ENCODE measurements around the gene TSPAN18. TPM values are rescaled to one million over a fixed set of nuclear protein-coding genes. Genes with fewer than 3 reads are reported as not detected.

The TSPAN18 gene
- total RNA-seq (2014; rRNA removed; shearing (Covaris generic)), result 11.6 and 13.3 TPM in 2 replicates

GRCh38 chr11:44726283-44727113, at the start of gene TSPAN18:
Gene TSPAN18 (plus strand): TSS chr11:44726962. CDS start chr11:44906417, 179,455 bp downstream.
- in situ Hi-C loops (cut with HindIII; ENCODE audit: low sequenced_read_pairs), result loop anchor here (5.0 kb wide), 1 partner anchor 166 kb away; no protein-coding TSS in a partner anchor
- no peak for DNase-seq (ENCODE audit: low spot score)

- in situ Hi-C loops (cut with HindIII; ENCODE audit: low sequenced_read_pairs), result no loop called here
- no peak for DNase-seq (ENCODE audit: low spot score)
Measured at GRCh38 chr11:44680982-44681597, 45.7 kb upstream of the TSPAN18 start.

GRCh38 chr11:44681698-44682097, 45.1 kb upstream of the TSPAN18 start:
- in situ Hi-C loops (cut with HindIII; ENCODE audit: low sequenced_read_pairs), result no loop called here

GRCh38 chr11:44684859-44685281, 41.9 kb upstream of the TSPAN18 start:
- in situ Hi-C loops (cut with HindIII; ENCODE audit: low sequenced_read_pairs), result no loop called here
- DNase-seq (ENCODE audit: low spot score), result no peak

More at GRCh38 chr11:44681698-44682097, 45.1 kb upstream of the TSPAN18 start:
- no peak for DNase-seq (ENCODE audit: low spot score)

GRCh38 chr11:44687388-44687787, 39.4 kb upstream of the TSPAN18 start:
- in situ Hi-C loops (cut with HindIII; ENCODE audit: low sequenced_read_pairs), result no loop called here
- DNase-seq (ENCODE audit: low spot score), result no peak

GRCh38 chr11:44689265-44689664, 37.5 kb upstream of the TSPAN18 start:
- in situ Hi-C loops (cut with HindIII; ENCODE audit: low sequenced_read_pairs), result no loop called here
- no peak for DNase-seq (ENCODE audit: low spot score)

GRCh38 chr11:44690651-44691050, 36.1 kb upstream of the TSPAN18 start:
- in situ Hi-C loops (cut with HindIII; ENCODE audit: low sequenced_read_pairs), result no loop called here
- DNase-seq (ENCODE audit: low spot score), result peak; percentile 80

- in situ Hi-C loops (cut with HindIII; ENCODE audit: low sequenced_read_pairs), result no loop called here
- no peak for DNase-seq (ENCODE audit: low spot score)
Measured at GRCh38 chr11:44692460-44692859, 34.3 kb upstream of the TSPAN18 start.

GRCh38 chr11:44693654-44694119, 33.1 kb upstream of the TSPAN18 start:
- no peak for DNase-seq (ENCODE audit: low spot score)
- in situ Hi-C loops (cut with HindIII; ENCODE audit: low sequenced_read_pairs), result no loop called here

- in situ Hi-C loops (cut with HindIII; ENCODE audit: low sequenced_read_pairs), result no loop called here
- DNase-seq (ENCODE audit: low spot score), result no peak
Measured at GRCh38 chr11:44694443-44694842, 32.3 kb upstream of the TSPAN18 start.

GRCh38 chr11:44695169-44695833, 31.5 kb upstream of the TSPAN18 start:
- DNase-seq (ENCODE audit: low spot score), result no peak
- in situ Hi-C loops (cut with HindIII; ENCODE audit: low sequenced_read_pairs), result no loop called here

GRCh38 chr11:44698252-44698912, 28.4 kb upstream of the TSPAN18 start:
- in situ Hi-C loops (cut with HindIII; ENCODE audit: low sequenced_read_pairs), result no loop called here
- no peak for DNase-seq (ENCODE audit: low spot score)

GRCh38 chr11:44699497-44700408, 27.0 kb upstream of the TSPAN18 start:
- in situ Hi-C loops (cut with HindIII; ENCODE audit: low sequenced_read_pairs), result no loop called here
- no peak for DNase-seq (ENCODE audit: low spot score)

- in situ Hi-C loops (cut with HindIII; ENCODE audit: low sequenced_read_pairs), result no loop called here
- DNase-seq (ENCODE audit: low spot score), result no peak
Measured at GRCh38 chr11:44701276-44701675, 25.5 kb upstream of the TSPAN18 start.

GRCh38 chr11:44702889-44703288, 23.9 kb upstream of the TSPAN18 start:
- DNase-seq (ENCODE audit: low spot score), result no peak
- in situ Hi-C loops (cut with HindIII; ENCODE audit: low sequenced_read_pairs), result no loop called here

GRCh38 chr11:44707094-44707493, 19.7 kb upstream of the TSPAN18 start:
- DNase-seq (ENCODE audit: low spot score), result no peak
- in situ Hi-C loops (cut with HindIII; ENCODE audit: low sequenced_read_pairs), result no loop called here

GRCh38 chr11:44708009-44708408, 18.8 kb upstream of the TSPAN18 start:
- no peak for DNase-seq (ENCODE audit: low spot score)
- in situ Hi-C loops (cut with HindIII; ENCODE audit: low sequenced_read_pairs), result no loop called here

GRCh38 chr11:44708523-44709280, 18.1 kb upstream of the TSPAN18 start:
- in situ Hi-C loops (cut with HindIII; ENCODE audit: low sequenced_read_pairs), result no loop called here

More at GRCh38 chr11:44708523-44709280, 18.1 kb upstream of the TSPAN18 start:
- no peak for DNase-seq (ENCODE audit: low spot score)

All from G401 (cell line).